ENCODE measurements around the gene ADORA1. TPM values are rescaled to one million over a fixed set of nuclear protein-coding genes. Genes with fewer than 3 reads are reported as not detected.

Gene ADORA1
- total and polyA plus RNA-seq, 2 of the 13 experiments (the other 11 are each of a cell fraction or from before 2014, with no cell fraction given): 0.11 TPM; not detected in 1

DNA sequence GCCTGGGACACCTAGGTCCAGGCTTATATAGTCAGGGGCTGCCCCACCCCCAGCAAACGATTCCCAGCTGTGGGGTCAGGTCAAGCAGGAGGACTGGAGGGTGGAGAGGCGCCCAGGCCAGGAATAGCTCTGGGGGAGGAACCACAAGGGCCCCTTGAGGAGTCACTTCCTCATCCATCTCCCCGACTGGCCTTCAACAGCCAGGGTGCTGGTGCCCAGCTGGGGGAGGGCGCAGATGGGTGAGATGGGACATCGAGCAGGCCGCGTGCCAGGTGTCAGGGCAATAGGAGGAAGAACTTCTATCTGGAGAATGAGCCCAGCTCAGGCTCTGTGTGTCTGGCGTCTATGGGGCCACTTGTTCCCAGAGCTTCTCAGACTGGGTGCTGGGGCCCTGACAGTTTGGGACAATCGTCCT lies 48.3 kb downstream of the ADORA1 start:
- H3K4me2 ChIP-seq (ENCODE audit: low read depth, low read length): no peak overlapping the region
- POLR2A ChIA-PET: no interaction called here
- no peak overlapping the region for H3K9ac ChIP-seq (ENCODE audit: insufficient read depth, low read depth, low read length)
- intact Hi-C loops (cut with micrococcal nuclease; ENCODE audit: unreplicated experiment) (no loop called here), in situ Hi-C loops (cut with HindIII; ENCODE audit: extremely low pct_ligation_motif_present, low pct_unique_long_range_greater_than_20kb) (no loop called here)
- no peak for FAIRE-seq
- TF ChIP-seq PPARG (CRISPR knock-in tag; conservative IDR thresholded peaks at IDR 0.05) (no peak), GATA4 (IDR thresholded peaks at IDR 0.05; ENCODE audit: borderline replicate concordance, low read depth) (no peak), ARID2 (CRISPR knock-in tag; IDR thresholded peaks at IDR 0.05; ENCODE audit: borderline replicate concordance) (no peak)
- TF ChIP-seq, protein P1, sequence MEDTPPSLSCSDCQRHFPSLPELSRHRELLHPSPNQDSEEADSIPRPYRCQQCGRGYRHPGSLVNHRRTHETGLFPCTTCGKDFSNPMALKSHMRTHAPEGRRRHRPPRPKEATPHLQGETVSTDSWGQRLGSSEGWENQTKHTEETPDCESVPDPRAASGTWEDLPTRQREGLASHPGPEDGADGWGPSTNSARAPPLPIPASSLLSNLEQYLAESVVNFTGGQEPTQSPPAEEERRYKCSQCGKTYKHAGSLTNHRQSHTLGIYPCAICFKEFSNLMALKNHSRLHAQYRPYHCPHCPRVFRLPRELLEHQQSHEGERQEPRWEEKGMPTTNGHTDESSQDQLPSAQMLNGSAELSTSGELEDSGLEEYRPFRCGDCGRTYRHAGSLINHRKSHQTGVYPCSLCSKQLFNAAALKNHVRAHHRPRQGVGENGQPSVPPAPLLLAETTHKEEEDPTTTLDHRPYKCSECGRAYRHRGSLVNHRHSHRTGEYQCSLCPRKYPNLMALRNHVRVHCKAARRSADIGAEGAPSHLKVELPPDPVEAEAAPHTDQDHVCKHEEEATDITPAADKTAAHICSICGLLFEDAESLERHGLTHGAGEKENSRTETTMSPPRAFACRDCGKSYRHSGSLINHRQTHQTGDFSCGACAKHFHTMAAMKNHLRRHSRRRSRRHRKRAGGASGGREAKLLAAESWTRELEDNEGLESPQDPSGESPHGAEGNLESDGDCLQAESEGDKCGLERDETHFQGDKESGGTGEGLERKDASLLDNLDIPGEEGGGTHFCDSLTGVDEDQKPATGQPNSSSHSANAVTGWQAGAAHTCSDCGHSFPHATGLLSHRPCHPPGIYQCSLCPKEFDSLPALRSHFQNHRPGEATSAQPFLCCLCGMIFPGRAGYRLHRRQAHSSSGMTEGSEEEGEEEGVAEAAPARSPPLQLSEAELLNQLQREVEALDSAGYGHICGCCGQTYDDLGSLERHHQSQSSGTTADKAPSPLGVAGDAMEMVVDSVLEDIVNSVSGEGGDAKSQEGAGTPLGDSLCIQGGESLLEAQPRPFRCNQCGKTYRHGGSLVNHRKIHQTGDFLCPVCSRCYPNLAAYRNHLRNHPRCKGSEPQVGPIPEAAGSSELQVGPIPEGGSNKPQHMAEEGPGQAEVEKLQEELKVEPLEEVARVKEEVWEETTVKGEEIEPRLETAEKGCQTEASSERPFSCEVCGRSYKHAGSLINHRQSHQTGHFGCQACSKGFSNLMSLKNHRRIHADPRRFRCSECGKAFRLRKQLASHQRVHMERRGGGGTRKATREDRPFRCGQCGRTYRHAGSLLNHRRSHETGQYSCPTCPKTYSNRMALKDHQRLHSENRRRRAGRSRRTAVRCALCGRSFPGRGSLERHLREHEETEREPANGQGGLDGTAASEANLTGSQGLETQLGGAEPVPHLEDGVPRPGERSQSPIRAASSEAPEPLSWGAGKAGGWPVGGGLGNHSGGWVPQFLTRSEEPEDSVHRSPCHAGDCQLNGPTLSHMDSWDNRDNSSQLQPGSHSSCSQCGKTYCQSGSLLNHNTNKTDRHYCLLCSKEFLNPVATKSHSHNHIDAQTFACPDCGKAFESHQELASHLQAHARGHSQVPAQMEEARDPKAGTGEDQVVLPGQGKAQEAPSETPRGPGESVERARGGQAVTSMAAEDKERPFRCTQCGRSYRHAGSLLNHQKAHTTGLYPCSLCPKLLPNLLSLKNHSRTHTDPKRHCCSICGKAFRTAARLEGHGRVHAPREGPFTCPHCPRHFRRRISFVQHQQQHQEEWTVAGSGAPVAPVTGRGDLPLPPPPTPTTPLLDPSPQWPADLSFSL (CRISPR knock-in tag; IDR thresholded peaks at IDR 0.05): no peak
- TF ChIP-seq, protein P2, sequence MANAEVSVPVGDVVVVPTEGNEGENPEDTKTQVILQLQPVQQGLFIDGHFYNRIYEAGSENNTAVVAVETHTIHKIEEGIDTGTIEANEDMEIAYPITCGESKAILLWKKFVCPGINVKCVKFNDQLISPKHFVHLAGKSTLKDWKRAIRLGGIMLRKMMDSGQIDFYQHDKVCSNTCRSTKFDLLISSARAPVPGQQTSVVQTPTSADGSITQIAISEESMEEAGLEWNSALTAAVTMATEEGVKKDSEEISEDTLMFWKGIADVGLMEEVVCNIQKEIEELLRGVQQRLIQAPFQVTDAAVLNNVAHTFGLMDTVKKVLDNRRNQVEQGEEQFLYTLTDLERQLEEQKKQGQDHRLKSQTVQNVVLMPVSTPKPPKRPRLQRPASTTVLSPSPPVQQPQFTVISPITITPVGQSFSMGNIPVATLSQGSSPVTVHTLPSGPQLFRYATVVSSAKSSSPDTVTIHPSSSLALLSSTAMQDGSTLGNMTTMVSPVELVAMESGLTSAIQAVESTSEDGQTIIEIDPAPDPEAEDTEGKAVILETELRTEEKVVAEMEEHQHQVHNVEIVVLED (CRISPR knock-in tag; IDR thresholded peaks at IDR 0.05; ENCODE audit: borderline replicate concordance): no peak
- TF ChIP-seq, protein P3, sequence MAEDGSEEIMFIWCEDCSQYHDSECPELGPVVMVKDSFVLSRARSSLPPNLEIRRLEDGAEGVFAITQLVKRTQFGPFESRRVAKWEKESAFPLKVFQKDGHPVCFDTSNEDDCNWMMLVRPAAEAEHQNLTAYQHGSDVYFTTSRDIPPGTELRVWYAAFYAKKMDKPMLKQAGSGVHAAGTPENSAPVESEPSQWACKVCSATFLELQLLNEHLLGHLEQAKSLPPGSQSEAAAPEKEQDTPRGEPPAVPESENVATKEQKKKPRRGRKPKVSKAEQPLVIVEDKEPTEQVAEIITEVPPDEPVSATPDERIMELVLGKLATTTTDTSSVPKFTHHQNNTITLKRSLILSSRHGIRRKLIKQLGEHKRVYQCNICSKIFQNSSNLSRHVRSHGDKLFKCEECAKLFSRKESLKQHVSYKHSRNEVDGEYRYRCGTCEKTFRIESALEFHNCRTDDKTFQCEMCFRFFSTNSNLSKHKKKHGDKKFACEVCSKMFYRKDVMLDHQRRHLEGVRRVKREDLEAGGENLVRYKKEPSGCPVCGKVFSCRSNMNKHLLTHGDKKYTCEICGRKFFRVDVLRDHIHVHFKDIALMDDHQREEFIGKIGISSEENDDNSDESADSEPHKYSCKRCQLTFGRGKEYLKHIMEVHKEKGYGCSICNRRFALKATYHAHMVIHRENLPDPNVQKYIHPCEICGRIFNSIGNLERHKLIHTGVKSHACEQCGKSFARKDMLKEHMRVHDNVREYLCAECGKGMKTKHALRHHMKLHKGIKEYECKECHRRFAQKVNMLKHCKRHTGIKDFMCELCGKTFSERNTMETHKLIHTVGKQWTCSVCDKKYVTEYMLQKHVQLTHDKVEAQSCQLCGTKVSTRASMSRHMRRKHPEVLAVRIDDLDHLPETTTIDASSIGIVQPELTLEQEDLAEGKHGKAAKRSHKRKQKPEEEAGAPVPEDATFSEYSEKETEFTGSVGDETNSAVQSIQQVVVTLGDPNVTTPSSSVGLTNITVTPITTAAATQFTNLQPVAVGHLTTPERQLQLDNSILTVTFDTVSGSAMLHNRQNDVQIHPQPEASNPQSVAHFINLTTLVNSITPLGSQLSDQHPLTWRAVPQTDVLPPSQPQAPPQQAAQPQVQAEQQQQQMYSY (CRISPR knock-in tag; IDR thresholded peaks at IDR 0.05): no peak
- TF ChIP-seq, protein P4, sequence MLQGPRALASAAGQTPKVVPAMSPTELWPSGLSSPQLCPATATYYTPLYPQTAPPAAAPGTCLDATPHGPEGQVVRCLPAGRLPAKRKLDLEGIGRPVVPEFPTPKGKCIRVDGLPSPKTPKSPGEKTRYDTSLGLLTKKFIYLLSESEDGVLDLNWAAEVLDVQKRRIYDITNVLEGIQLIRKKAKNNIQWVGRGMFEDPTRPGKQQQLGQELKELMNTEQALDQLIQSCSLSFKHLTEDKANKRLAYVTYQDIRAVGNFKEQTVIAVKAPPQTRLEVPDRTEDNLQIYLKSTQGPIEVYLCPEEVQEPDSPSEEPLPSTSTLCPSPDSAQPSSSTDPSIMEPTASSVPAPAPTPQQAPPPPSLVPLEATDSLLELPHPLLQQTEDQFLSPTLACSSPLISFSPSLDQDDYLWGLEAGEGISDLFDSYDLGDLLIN (CRISPR knock-in tag; IDR thresholded peaks at IDR 0.05; ENCODE audit: borderline replicate concordance): no peak
- CTCF ChIA-PET (ENCODE audit: low intra/inter-chr PET ratio, low total read pairs): no interaction called here
- no peak for DNase-seq (ENCODE audit: low spot score)
- H3K36me3 ChIP-seq (replicated peaks in 1 of 2; ENCODE audit: control insufficient read depth in 1 of 2, insufficient read depth in 2 of 2, low read length in 2 of 2): no peaks in the 10 kb centered on the region
- H3K4me3 ChIP-seq (replicated peaks in 1 of 3; ENCODE audit: insufficient read depth in 1 of 3, low read depth in 2 of 3, low read length in 3 of 3): no peak overlapping the region
- no TSS peak for BruUV-seq (replicated peaks)
- no peak overlapping the region for H3K27ac ChIP-seq (ENCODE audit: extremely low read length, insufficient read depth, low read length)
- no peaks in the 10 kb centered on the region for H3K79me2 ChIP-seq (ENCODE audit: insufficient read depth, low read length)
- H2AFZ ChIP-seq (ENCODE audit: low read length): no peak overlapping the region
- ATAC-seq: no peak
- 0 out of 2 replicates have a peak, but pooled peaks cover 4% of the 10 kb centered on the region for H4K20me1 ChIP-seq (ENCODE audit: insufficient read depth, low read length)
- H3K9me3 ChIP-seq (ENCODE audit: low read length): no peaks in the 10 kb centered on the region
- H3K4me1 ChIP-seq (ENCODE audit: insufficient read depth, low read length): peaks cover 20% of the 10 kb centered on the region
- 46% methylated on average over 7 of the region's 9 CpGs for WGBS (ENCODE audit: low lambda C conversion rate)
- H3K27me3 ChIP-seq (ENCODE audit: control insufficient read depth in 1 of 2, insufficient read depth in 2 of 2, low read length in 2 of 2): peaks cover 2 to 6% of the 10 kb centered on the region in 2 experiments; a peak in 3 of 5 replicates

Measured in HepG2 (cell line).